ENCODE data around the gene FAM83F.

Gene FAM83F

DNA sequence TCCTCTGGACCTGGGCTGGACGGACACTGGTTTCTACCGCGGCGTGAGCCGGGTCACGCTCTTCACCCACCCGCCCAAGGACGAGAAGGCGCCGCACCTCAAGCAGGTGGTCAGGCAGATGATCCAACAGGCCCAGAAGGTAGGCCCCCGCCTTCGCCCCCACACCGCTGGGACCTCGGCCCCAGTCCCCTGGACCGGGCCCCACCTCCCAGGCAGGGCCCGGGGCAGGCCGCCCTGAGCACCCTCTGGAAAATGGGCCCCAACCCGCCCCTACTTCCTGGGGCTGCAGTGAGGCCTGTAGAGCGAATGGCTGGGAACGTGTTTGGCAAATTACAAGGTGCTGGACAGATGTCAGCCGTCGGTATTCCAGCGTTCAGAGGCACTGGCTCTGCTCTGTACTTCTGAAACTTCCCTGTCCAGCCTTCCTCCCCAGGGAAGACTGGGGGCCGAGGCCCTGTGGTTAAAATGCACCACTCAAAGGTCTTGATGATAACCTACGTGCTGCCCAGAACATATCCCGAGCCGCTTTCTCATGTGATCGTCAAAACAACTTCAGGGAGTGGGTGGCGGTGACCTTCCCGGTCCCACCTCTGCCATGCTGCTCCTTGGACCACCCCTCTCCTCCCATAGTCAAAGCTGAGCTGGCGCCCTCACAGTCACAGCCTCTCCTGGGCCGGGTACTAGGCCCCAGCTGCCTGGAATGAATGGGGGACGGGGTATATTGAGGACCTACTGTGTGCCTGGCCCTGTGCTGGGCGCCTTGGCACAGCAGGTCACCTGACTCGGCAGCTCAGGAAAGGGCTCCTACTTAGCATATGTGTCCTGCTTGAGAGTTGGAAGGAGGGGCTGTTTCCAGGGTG lies 869 bp downstream of the FAM83F start:
- H3K9me3 ChIP-seq (ENCODE audit: control insufficient read depth in 2 of 2, low read length in 2 of 2), result no peaks in the 10 kb centered on the region
- no peak overlapping the region for H3K9ac ChIP-seq (ENCODE audit: low read length in 2 of 2)
- peaks cover 3% of the 10 kb centered on the region for H3K4me1 ChIP-seq (ENCODE audit: control insufficient read depth, insufficient read depth, low read length)
- no peak overlapping the region for H3K27ac ChIP-seq (ENCODE audit: low read length)
- peaks cover 26 to 35% of the 10 kb centered on the region in 2 donors for H3K27me3 ChIP-seq (ENCODE audit: control insufficient read depth in 1 of 2, insufficient read depth in 2 of 2, low read length in 2 of 2)
- no peaks in the 10 kb centered on the region for H3K36me3 ChIP-seq (ENCODE audit: control insufficient read depth in 2 of 2, insufficient read depth in 2 of 2, low read length in 2 of 2)
- H3K4me3 ChIP-seq (ENCODE audit: low read length in 2 of 2), result peak overlapping the region in 1 of 2 donors; percentile 35

DNA sequence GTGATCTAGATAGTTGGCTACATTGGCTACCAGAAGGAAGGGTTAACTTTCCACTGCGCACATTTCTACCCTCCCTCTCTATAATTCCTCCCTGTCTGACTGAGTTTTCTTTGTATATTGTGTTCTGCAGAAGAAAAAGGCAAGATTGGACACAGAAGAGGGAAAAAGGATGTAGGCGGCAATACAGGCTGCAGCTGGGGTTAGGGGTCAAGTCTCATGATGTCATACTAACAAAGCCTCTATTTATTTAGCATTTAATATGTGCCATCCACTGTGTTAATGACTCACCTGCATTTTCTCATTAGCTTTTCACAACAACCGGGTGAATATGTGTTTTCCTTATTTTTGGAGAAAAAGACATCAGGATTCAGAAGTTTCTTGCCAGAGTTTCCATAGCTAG lies 2.0 kb downstream of the FAM83F start:
- Histone ChIP-seq H3K9me3 (ENCODE audit: control insufficient read depth in 2 of 2, low read length in 2 of 2) (no peaks in the 10 kb centered on the region), H3K36me3 (ENCODE audit: control insufficient read depth in 2 of 2, insufficient read depth in 2 of 2, low read length in 2 of 2) (no peaks in the 10 kb centered on the region), H3K4me1 (ENCODE audit: control insufficient read depth, insufficient read depth, low read length) (peaks cover 3% of the 10 kb centered on the region), H3K27me3 (ENCODE audit: control insufficient read depth in 1 of 2, insufficient read depth in 2 of 2, low read length in 2 of 2) (peaks cover 26 to 37% of the 10 kb centered on the region in 2 donors), H3K4me3 (ENCODE audit: low read length in 2 of 2) (no peak overlapping the region), H3K9ac (ENCODE audit: low read length in 2 of 2) (no peak overlapping the region), H3K27ac (ENCODE audit: low read length) (no peak overlapping the region)

- no peak overlapping the region for H3K27ac ChIP-seq (ENCODE audit: low read length)
- H3K9me3 ChIP-seq (ENCODE audit: control insufficient read depth in 2 of 2, low read length in 2 of 2), result no peaks in the 10 kb centered on the region
- no peaks in the 10 kb centered on the region for H3K36me3 ChIP-seq (ENCODE audit: control insufficient read depth in 2 of 2, insufficient read depth in 2 of 2, low read length in 2 of 2)
- no peak overlapping the region for H3K9ac ChIP-seq (ENCODE audit: low read length in 2 of 2)
- peaks cover 25 to 37% of the 10 kb centered on the region in 2 donors for H3K27me3 ChIP-seq (ENCODE audit: control insufficient read depth in 1 of 2, insufficient read depth in 2 of 2, low read length in 2 of 2)
- no peak overlapping the region for H3K4me3 ChIP-seq (ENCODE audit: low read length in 2 of 2)
- H3K4me1 ChIP-seq (ENCODE audit: control insufficient read depth, insufficient read depth, low read length), result peaks cover 3% of the 10 kb centered on the region
Observed at GRCh38 chr22:39997421-39997820, 2.7 kb downstream of the FAM83F start.

DNA sequence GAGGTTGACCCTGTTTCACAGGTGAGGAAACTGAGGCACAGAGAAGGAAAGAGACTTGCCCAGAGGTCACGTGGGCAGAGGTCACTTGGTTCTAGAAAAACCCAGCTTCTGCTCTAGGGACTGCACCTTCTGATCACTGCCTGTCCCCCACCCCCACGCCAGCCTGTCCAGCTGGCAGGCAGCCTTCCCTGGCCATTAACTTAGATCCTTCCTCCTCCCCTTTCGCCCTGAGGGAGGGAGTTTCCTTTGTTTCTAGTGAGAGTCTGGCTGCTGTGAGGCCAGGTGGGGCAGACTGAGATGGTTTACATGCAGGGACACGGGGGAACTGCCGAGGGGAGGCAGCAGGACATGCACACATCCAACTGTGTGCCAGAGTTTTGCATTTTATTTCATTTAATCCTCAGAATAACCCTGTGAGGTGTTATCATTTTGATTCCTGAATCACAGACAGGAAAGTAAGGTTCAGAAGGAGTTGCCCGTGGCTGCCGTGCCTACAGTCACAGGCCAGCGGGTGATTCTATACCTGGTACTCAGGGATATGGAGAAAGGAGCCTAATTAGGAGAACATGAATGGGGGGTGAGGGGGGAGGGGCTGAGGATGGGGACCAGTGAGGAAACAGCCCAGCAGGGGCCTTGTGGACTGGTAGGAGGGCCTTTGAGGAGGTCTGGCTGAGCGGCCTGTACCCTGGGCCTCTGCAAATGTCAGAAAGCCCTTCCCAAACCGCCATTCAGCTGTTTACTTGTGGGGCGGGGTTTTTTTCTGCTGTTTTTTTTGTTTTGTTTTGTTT lies 3.4 kb downstream of the FAM83F start:
- Histone ChIP-seq H3K4me1 (ENCODE audit: control insufficient read depth, insufficient read depth, low read length) (peaks cover 3% of the 10 kb centered on the region), H3K27ac (ENCODE audit: low read length) (no peak overlapping the region), H3K36me3 (ENCODE audit: control insufficient read depth in 2 of 2, insufficient read depth in 2 of 2, low read length in 2 of 2) (no peaks in the 10 kb centered on the region), H3K27me3 (ENCODE audit: control insufficient read depth in 1 of 2, insufficient read depth in 2 of 2, low read length in 2 of 2) (peaks cover 27 to 37% of the 10 kb centered on the region in 2 donors), H3K9me3 (ENCODE audit: control insufficient read depth in 2 of 2, low read length in 2 of 2) (no peaks in the 10 kb centered on the region), H3K9ac (ENCODE audit: low read length in 2 of 2) (no peak overlapping the region), H3K4me3 (ENCODE audit: low read length in 2 of 2) (no peak overlapping the region)

GRCh38 chr22:39999144-39999757 lies 4.5 kb downstream of the FAM83F start:
- Histone ChIP-seq H3K9me3 (ENCODE audit: control insufficient read depth in 2 of 2, low read length in 2 of 2) (no peaks in the 10 kb centered on the region), H3K9ac (ENCODE audit: low read length in 2 of 2) (no peak overlapping the region), H3K4me1 (ENCODE audit: control insufficient read depth, insufficient read depth, low read length) (peaks cover 3% of the 10 kb centered on the region), H3K4me3 (ENCODE audit: low read length in 2 of 2) (no peak overlapping the region), H3K36me3 (ENCODE audit: control insufficient read depth in 2 of 2, insufficient read depth in 2 of 2, low read length in 2 of 2) (no peaks in the 10 kb centered on the region), H3K27me3 (ENCODE audit: control insufficient read depth in 1 of 2, insufficient read depth in 2 of 2, low read length in 2 of 2) (peaks cover 25 to 40% of the 10 kb centered on the region in 2 donors), H3K27ac (ENCODE audit: low read length) (no peak overlapping the region)

DNA sequence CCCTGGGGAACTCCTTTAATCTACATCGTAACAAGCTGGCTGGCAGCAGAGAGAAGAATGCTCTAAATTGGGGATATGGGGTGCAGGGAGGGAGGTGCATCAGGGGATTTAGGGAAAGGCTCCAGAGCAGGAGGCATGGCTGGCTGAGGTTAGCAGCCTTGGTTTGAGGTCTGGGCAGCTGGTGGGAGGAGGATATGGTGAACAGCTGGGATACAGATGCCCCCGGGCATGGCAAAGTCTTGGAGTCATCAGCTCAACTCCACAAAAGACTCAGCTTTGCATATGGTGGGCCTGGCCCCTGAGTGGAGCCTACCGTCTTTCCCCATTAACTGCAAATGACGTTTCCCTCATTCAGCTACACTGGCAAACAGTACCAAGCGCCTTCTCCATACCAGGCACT lies 5.4 kb downstream of the FAM83F start:
- H3K36me3 ChIP-seq (ENCODE audit: control insufficient read depth in 2 of 2, insufficient read depth in 2 of 2, low read length in 2 of 2), result no peaks in the 10 kb centered on the region
- peaks cover 3% of the 10 kb centered on the region for H3K4me1 ChIP-seq (ENCODE audit: control insufficient read depth, insufficient read depth, low read length)
- peaks cover 25 to 36% of the 10 kb centered on the region in 2 donors for H3K27me3 ChIP-seq (ENCODE audit: control insufficient read depth in 1 of 2, insufficient read depth in 2 of 2, low read length in 2 of 2)
- H3K4me3 ChIP-seq (ENCODE audit: low read length in 2 of 2), result no peak overlapping the region
- no peak overlapping the region for H3K9ac ChIP-seq (ENCODE audit: low read length in 2 of 2)
- H3K27ac ChIP-seq (ENCODE audit: low read length), result no peak overlapping the region
- no peaks in the 10 kb centered on the region for H3K9me3 ChIP-seq (ENCODE audit: control insufficient read depth in 2 of 2, low read length in 2 of 2)

GRCh38 chr22:40001106-40001505 lies 6.4 kb downstream of the FAM83F start:
- H3K4me3 ChIP-seq (ENCODE audit: low read length in 2 of 2), result no peak overlapping the region
- H3K27ac ChIP-seq (ENCODE audit: low read length), result no peak overlapping the region
- H3K4me1 ChIP-seq (ENCODE audit: control insufficient read depth, insufficient read depth, low read length), result peaks cover 3% of the 10 kb centered on the region
- no peak overlapping the region for H3K9ac ChIP-seq (ENCODE audit: low read length in 2 of 2)
- peaks cover 16 to 27% of the 10 kb centered on the region in 2 donors for H3K27me3 ChIP-seq (ENCODE audit: control insufficient read depth in 1 of 2, insufficient read depth in 2 of 2, low read length in 2 of 2)
- H3K36me3 ChIP-seq (ENCODE audit: control insufficient read depth in 2 of 2, insufficient read depth in 2 of 2, low read length in 2 of 2), result no peaks in the 10 kb centered on the region
- no peaks in the 10 kb centered on the region for H3K9me3 ChIP-seq (ENCODE audit: control insufficient read depth in 2 of 2, low read length in 2 of 2)

GRCh38 chr22:40001800-40002577 lies 7.2 kb downstream of the FAM83F start:
- Histone ChIP-seq H3K9ac (ENCODE audit: low read length in 2 of 2) (no peak overlapping the region), H3K4me1 (ENCODE audit: control insufficient read depth, insufficient read depth, low read length) (peaks cover 3% of the 10 kb centered on the region), H3K9me3 (ENCODE audit: control insufficient read depth in 2 of 2, low read length in 2 of 2) (no peaks in the 10 kb centered on the region), H3K27ac (ENCODE audit: low read length) (no peak overlapping the region), H3K27me3 (ENCODE audit: control insufficient read depth in 1 of 2, insufficient read depth in 2 of 2, low read length in 2 of 2) (peaks cover 14 to 21% of the 10 kb centered on the region in 2 donors), H3K36me3 (ENCODE audit: control insufficient read depth in 2 of 2, insufficient read depth in 2 of 2, low read length in 2 of 2) (no peaks in the 10 kb centered on the region), H3K4me3 (ENCODE audit: low read length in 2 of 2) (no peak overlapping the region)

- no peaks in the 10 kb centered on the region for H3K9me3 ChIP-seq (ENCODE audit: control insufficient read depth in 2 of 2, low read length in 2 of 2)
- no peak overlapping the region for H3K4me3 ChIP-seq (ENCODE audit: low read length in 2 of 2)
- H3K9ac ChIP-seq (ENCODE audit: low read length in 2 of 2), result no peak overlapping the region
- H3K27ac ChIP-seq (ENCODE audit: low read length), result no peak overlapping the region
- peaks cover under 1% of the 10 kb centered on the region for H3K4me1 ChIP-seq (ENCODE audit: control insufficient read depth, insufficient read depth, low read length)
- H3K36me3 ChIP-seq (ENCODE audit: control insufficient read depth in 2 of 2, insufficient read depth in 2 of 2, low read length in 2 of 2), result no peaks in the 10 kb centered on the region
- H3K27me3 ChIP-seq (ENCODE audit: control insufficient read depth in 1 of 2, insufficient read depth in 2 of 2, low read length in 2 of 2), result peaks cover 9 to 14% of the 10 kb centered on the region in 2 donors
Observed at GRCh38 chr22:40002935-40003715, 8.4 kb downstream of the FAM83F start.

Data from stomach smooth muscle (tissue), 2 donors.